ENCODE measurements around the gene ROS1. TPM values are rescaled to one million over a fixed set of nuclear protein-coding genes. Genes with fewer than 3 reads are reported as not detected.

Gene ROS1
- total RNA-seq, 2 donors from 2014 or later, result 0.23 to 0.34 TPM

DNA sequence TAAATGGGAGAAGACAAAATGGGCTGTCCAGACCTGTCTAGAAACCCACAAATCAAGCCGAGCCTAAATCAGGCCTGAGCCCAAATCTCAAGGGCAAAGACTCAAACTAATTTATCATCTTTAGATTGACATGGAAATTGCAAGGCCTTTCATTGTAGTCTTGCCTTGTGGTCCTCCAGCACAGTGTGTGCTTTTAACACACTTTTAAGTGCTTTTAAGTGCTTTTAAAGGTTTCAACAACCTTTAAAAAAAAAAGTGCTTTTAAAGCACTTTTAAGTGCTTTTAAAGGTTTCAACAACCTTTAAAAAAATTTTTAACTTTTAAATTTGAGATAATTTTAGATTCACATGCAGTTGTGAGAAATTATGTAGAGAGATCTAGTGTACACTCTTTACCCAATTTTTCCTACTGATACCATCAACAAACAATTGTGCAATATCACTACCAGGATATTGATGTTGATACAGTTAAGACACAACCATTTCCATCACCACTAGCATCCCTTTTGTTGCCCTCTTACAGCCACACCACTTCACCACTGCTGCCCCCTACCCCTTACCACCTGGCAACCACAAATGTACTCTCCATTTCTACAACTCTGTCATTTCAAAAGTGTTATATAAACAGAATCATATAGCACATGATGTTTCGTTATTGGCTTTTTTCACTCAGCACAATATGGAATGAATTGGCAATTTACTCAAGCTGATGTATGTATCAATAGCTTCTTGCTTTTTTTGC, 33.6 kb upstream of the ROS1 start:
- no peaks in the 10 kb centered on the region for H3K4me1 ChIP-seq (replicated peaks)
- H3K4me3 ChIP-seq, result no peak overlapping the region
- H3K36me3 ChIP-seq, result no peaks in the 10 kb centered on the region
- TF ChIP-seq POLR2A (IDR thresholded peaks at IDR 0.05) (no peak), POLR2AphosphoS5 (IDR thresholded peaks at IDR 0.05) (no peak)
- TF ChIP-seq, protein P1, sequence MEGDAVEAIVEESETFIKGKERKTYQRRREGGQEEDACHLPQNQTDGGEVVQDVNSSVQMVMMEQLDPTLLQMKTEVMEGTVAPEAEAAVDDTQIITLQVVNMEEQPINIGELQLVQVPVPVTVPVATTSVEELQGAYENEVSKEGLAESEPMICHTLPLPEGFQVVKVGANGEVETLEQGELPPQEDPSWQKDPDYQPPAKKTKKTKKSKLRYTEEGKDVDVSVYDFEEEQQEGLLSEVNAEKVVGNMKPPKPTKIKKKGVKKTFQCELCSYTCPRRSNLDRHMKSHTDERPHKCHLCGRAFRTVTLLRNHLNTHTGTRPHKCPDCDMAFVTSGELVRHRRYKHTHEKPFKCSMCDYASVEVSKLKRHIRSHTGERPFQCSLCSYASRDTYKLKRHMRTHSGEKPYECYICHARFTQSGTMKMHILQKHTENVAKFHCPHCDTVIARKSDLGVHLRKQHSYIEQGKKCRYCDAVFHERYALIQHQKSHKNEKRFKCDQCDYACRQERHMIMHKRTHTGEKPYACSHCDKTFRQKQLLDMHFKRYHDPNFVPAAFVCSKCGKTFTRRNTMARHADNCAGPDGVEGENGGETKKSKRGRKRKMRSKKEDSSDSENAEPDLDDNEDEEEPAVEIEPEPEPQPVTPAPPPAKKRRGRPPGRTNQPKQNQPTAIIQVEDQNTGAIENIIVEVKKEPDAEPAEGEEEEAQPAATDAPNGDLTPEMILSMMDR (IDR thresholded peaks at IDR 0.05), result no peak
- no peaks in the 10 kb centered on the region for H3K9me3 ChIP-seq
- intact Hi-C loops (cut with DNase I), result no loop called here
- H3K27ac ChIP-seq, result no peak overlapping the region
- no peaks in the 10 kb centered on the region for H3K27me3 ChIP-seq (replicated peaks; ENCODE audit: insufficient read depth)
- 61% methylated on average over 2 of the region's 2 CpGs for WGBS
- no peak for DNase-seq (ENCODE audit: low spot score)

DNA sequence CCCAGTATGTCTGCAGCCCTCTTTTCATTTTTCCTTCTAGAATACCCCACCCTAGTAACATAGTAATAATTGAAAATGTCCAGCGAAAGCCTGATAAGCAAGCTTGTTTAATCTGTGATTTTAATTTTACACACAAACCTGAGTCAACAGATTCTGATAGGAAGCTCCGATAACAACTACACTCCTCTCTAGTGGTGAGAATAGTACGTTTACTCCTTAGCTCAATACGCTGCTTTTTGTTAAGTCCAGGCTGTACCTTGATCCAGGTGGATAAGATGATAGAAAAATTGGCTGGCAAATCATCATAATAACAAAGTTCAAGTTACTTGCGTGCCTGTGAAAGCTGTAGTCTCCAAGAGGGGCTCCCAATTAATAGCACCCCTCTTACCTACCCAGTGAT, 31.3 kb upstream of the ROS1 start:
- Histone ChIP-seq H3K27ac (no peak overlapping the region), H3K36me3 (no peaks in the 10 kb centered on the region), H3K9me3 (no peaks in the 10 kb centered on the region), H3K4me3 (no peak overlapping the region), H3K27me3 (replicated peaks; ENCODE audit: insufficient read depth) (no peaks in the 10 kb centered on the region), H3K4me1 (replicated peaks) (no peaks in the 10 kb centered on the region)
- DNase-seq (ENCODE audit: low spot score), result no peak
- TF ChIP-seq, protein P1 (IDR thresholded peaks at IDR 0.05), result no peak
- no peak for TF ChIP-seq POLR2A (IDR thresholded peaks at IDR 0.05)
- no peak for TF ChIP-seq POLR2AphosphoS5 (IDR thresholded peaks at IDR 0.05)
- intact Hi-C loops (cut with DNase I), result no loop called here
- WGBS, result 59% methylated on average over 5 of the region's 5 CpGs

DNA sequence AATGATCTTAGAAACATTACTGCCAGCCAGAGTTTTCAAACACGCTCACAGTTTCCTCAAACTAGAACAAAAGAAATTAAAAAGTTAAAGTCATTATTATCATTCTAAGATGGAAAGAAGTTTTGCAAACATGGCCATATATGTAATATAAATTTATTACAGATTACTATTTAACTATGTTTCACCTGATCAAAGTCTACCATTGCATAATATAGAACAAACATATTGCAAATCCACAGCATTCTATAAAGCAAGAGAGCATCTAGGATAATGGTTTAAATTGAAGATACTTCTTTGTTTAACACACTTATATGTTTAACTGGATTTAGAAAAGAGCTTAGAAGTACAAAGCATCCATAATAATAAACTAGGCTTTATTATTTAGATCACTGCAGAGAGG, 30.5 kb upstream of the ROS1 start:
- DNase-seq (ENCODE audit: low spot score), result no peak
- 88% methylated on average over 1 of the region's 1 CpG for WGBS
- no peaks in the 10 kb centered on the region for H3K4me1 ChIP-seq (replicated peaks)
- no peak overlapping the region for H3K4me3 ChIP-seq
- no peaks in the 10 kb centered on the region for H3K36me3 ChIP-seq
- no peaks in the 10 kb centered on the region for H3K27me3 ChIP-seq (replicated peaks; ENCODE audit: insufficient read depth)
- TF ChIP-seq POLR2A (IDR thresholded peaks at IDR 0.05) (no peak), POLR2AphosphoS5 (IDR thresholded peaks at IDR 0.05) (no peak)
- TF ChIP-seq, protein P1 (IDR thresholded peaks at IDR 0.05), result no peak
- H3K9me3 ChIP-seq, result no peaks in the 10 kb centered on the region
- intact Hi-C loops (cut with DNase I), result no loop called here
- no peak overlapping the region for H3K27ac ChIP-seq

DNA sequence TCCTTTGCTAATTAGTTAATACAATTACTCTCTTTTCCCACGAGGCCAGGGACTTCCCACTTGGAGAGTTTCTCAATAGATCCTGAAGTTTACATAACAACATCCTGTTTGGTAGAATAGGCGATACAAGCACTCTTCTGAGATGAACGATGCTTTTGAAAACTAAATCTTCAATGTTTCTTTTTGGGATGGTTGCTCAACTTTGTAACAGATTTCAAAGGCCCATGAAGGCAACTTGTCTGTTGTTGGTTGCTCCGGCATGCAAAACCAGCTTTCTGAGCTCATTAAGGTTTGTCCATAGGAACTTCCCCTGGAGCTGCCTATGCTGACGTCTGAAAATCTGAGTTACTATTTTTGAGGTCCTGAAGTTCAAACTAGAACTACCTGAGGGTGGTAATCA, 25.9 kb upstream of the ROS1 start:
- Histone ChIP-seq H3K4me1 (replicated peaks) (no peaks in the 10 kb centered on the region), H3K36me3 (no peaks in the 10 kb centered on the region), H3K27me3 (replicated peaks; ENCODE audit: insufficient read depth) (no peaks in the 10 kb centered on the region), H3K9me3 (no peaks in the 10 kb centered on the region), H3K27ac (no peak overlapping the region), H3K4me3 (no peak overlapping the region)
- WGBS, result 52% methylated on average over 5 of the region's 5 CpGs
- no peak for DNase-seq (ENCODE audit: low spot score)
- TF ChIP-seq, protein P1 (IDR thresholded peaks at IDR 0.05), result no peak
- TF ChIP-seq POLR2A (IDR thresholded peaks at IDR 0.05) (no peak), POLR2AphosphoS5 (IDR thresholded peaks at IDR 0.05) (no peak)
- intact Hi-C loops (cut with DNase I), result no loop called here
